Mammary epithelial cell (primary cell): Measurements from ENCODE around the gene KCNJ3.

Source experiments
- EZH2 ChIP-seq: IDR thresholded peaks from 2 replicates; pipeline ENCODE4 v1.6.1; 2012; ENCODE audit warnings: low read length, inconsistent platforms, borderline replicate concordance
- TF ChIP-seq, protein P1 (sequence below), 2 donors: IDR thresholded peaks in 1 of 2; conservative IDR thresholded peaks in 1 of 2; 2 replicates each; pipeline ENCODE4 v1.5.1; 2011 to 2012; ENCODE audit warnings: inconsistent platforms in 2 of 2, low read length in 2 of 2, mild to moderate bottlenecking in 2 of 2, control low read depth in 1 of 2, low read depth in 1 of 2; ENCODE audit not compliant: insufficient read depth in 1 of 2; ENCODE audit errors: extremely low read depth in 1 of 2

- TF ChIP-seq, protein P1, sequence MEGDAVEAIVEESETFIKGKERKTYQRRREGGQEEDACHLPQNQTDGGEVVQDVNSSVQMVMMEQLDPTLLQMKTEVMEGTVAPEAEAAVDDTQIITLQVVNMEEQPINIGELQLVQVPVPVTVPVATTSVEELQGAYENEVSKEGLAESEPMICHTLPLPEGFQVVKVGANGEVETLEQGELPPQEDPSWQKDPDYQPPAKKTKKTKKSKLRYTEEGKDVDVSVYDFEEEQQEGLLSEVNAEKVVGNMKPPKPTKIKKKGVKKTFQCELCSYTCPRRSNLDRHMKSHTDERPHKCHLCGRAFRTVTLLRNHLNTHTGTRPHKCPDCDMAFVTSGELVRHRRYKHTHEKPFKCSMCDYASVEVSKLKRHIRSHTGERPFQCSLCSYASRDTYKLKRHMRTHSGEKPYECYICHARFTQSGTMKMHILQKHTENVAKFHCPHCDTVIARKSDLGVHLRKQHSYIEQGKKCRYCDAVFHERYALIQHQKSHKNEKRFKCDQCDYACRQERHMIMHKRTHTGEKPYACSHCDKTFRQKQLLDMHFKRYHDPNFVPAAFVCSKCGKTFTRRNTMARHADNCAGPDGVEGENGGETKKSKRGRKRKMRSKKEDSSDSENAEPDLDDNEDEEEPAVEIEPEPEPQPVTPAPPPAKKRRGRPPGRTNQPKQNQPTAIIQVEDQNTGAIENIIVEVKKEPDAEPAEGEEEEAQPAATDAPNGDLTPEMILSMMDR (conservative IDR thresholded peaks at IDR 0.05 in 1 of 2, IDR thresholded peaks at IDR 0.05 in 1 of 2; ENCODE audit: extremely low read depth in 1 of 2, insufficient read depth in 1 of 2, low read depth in 1 of 2, low read length in 2 of 2): no peak
- no peak for TF ChIP-seq EZH2
Observed at GRCh38 chr2:154850532-154850931, 152.0 kb downstream of the KCNJ3 start.
